ENCODE measurements around the gene CPTP.

DNA sequence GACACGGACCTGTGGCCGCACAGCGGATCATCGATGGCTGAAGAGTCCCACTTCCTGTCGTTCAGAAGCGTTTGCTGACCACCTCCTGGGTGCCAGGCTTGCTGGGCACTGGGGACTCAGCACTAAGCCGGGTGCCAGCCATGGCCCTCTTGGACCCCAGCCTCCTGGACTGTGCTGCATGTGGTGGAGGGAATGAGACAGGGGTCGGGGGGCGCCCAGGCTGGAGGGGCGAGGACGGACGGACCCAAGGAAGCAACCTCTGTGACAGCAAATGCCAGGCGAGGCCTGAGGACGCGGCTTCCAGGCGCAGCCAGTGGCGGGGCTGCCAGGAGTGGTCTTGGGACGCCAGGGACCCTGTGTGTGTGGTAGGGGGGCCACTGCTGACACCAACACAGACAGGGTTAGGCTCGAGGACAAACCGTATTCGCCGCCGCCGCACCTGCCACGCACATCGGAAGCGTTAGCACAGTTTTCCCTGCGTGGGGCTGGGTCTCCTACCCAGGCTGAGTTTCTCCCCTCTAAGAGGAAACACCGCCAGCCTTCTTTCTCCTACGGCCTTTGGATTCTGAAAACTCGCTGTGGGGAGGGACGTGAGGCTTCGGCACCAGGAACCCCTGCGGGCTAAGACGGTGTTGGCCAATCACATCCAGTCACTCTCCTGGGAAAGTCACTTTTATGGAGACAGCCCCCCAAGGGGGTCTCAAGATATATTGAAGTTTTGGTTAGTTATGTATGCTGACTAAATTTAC, 36.8 kb downstream of the CPTP start:
- TF ChIP-seq, protein P1, sequence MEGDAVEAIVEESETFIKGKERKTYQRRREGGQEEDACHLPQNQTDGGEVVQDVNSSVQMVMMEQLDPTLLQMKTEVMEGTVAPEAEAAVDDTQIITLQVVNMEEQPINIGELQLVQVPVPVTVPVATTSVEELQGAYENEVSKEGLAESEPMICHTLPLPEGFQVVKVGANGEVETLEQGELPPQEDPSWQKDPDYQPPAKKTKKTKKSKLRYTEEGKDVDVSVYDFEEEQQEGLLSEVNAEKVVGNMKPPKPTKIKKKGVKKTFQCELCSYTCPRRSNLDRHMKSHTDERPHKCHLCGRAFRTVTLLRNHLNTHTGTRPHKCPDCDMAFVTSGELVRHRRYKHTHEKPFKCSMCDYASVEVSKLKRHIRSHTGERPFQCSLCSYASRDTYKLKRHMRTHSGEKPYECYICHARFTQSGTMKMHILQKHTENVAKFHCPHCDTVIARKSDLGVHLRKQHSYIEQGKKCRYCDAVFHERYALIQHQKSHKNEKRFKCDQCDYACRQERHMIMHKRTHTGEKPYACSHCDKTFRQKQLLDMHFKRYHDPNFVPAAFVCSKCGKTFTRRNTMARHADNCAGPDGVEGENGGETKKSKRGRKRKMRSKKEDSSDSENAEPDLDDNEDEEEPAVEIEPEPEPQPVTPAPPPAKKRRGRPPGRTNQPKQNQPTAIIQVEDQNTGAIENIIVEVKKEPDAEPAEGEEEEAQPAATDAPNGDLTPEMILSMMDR (IDR thresholded peaks at IDR 0.05), result no peak
- no peak for TF ChIP-seq EZH2phosphoT487 (IDR thresholded peaks at IDR 0.05)

Measured in neural progenitor cell (in vitro differentiated cells).